IMR-90 (cell line): ENCODE measurements around the gene ITGA4. TPM values are rescaled to one million over a fixed set of nuclear protein-coding genes. Genes with fewer than 3 reads are reported as not detected.

ENCODE experiments used
- ATAC-seq: fragments of 200-7000 bp; cut with Tn5 transposase; 2 replicates; pipeline ENCODE4 v1.9.1; 2020; ENCODE audit warnings: low read depth, mild to moderate bottlenecking, moderate library complexity
- BruUV-seq: library from RNA; stranded (reverse); fragments of 400-500 nt; replicated peaks from 2 replicates; lab custom pipeline; 2021; lab: Mats Ljungman, UMichigan
- CTCF ChIA-PET: fragments of 300-600 bp; formaldehyde crosslinking; extraction: SDS; loops from one replicate; lab custom pipeline; 2021; ENCODE audit warnings: antibody characterized with exemption; lab: Yijun Ruan, JAX
- POLR2A ChIA-PET: fragments of 300-600 bp; sonication (Branson Sonifier 250); formaldehyde crosslinking; loops from one replicate; lab custom pipeline; 2022; ENCODE audit warnings: antibody characterized with exemption; ENCODE audit not compliant: unreplicated experiment; lab: Charles Lee
- DNase-seq: peaks from one replicate; pipeline ENCODE4 v3.0.0; 2013
- H2AFZ ChIP-seq: replicated peaks from 2 replicates; pipeline ENCODE3; 2013; ENCODE audit warnings: low read length, mild to moderate bottlenecking; ENCODE audit not compliant: poor library complexity
- H2AK5ac ChIP-seq: 2 replicates; pipeline ENCODE4 v1.6.1; 2013; ENCODE audit warnings: low read depth, low read length, inconsistent platforms
- H2AK9ac ChIP-seq: replicated peaks from 2 replicates; pipeline ENCODE3; 2013; ENCODE audit warnings: mild to moderate bottlenecking, low read depth, low read length, moderate library complexity; ENCODE audit not compliant: poor library complexity
- H2BK120ac ChIP-seq: 2 replicates; pipeline ENCODE4 v1.6.1; 2013; ENCODE audit warnings: low read depth, low read length, inconsistent platforms
- H2BK15ac ChIP-seq: 3 replicates; pipeline ENCODE4 v1.6.1; 2013; ENCODE audit warnings: low read depth, low read length, inconsistent platforms
- H2BK20ac ChIP-seq: 2 replicates; pipeline ENCODE4 v1.6.1; 2013; ENCODE audit warnings: low read depth, mild to moderate bottlenecking, inconsistent platforms, low read length, moderate library complexity
- H2BK5ac ChIP-seq: 2 replicates; pipeline ENCODE4 v1.6.1; 2013; ENCODE audit warnings: mild to moderate bottlenecking, low read depth, low read length, inconsistent platforms; ENCODE audit not compliant: poor library complexity, severe bottlenecking
- H3K14ac ChIP-seq: replicated peaks from 2 replicates; pipeline ENCODE4 v1.6.1; 2013; ENCODE audit warnings: low read depth, low read length, inconsistent platforms
- H3K18ac ChIP-seq: 2 replicates; pipeline ENCODE4 v1.6.1; 2013; ENCODE audit warnings: low read depth, low read length, control low read depth
- H3K23ac ChIP-seq: 2 replicates; pipeline ENCODE4 v1.6.1; 2013; ENCODE audit warnings: low read depth, low read length, inconsistent platforms
- H3K27ac ChIP-seq: 2 replicates; pipeline ENCODE4 v1.5.1; 2013; ENCODE audit warnings: mild to moderate bottlenecking, control low read depth, low read length; ENCODE audit not compliant: insufficient read depth
- H3K27me3 ChIP-seq: 2 replicates; pipeline ENCODE4 v1.6.1; 2013; ENCODE audit warnings: low read length; ENCODE audit not compliant: control insufficient read depth, insufficient read depth
- H3K36me3 ChIP-seq: 2 replicates; pipeline ENCODE4 v1.6.1; 2013; ENCODE audit warnings: low read length, mixed read lengths; ENCODE audit not compliant: control insufficient read depth, insufficient read depth
- H3K4ac ChIP-seq: 2 replicates; pipeline ENCODE4 v1.6.1; 2013; ENCODE audit warnings: low read depth, low read length, inconsistent platforms
- H3K4me1 ChIP-seq: 2 replicates; pipeline ENCODE4 v1.6.1; 2013; ENCODE audit warnings: low read length, mixed read lengths; ENCODE audit not compliant: control insufficient read depth, insufficient read depth
- H3K4me2 ChIP-seq: 2 replicates; pipeline ENCODE4 v1.6.1; 2013; ENCODE audit warnings: low read depth, mild to moderate bottlenecking, control low read depth, low read length, moderate library complexity
- H3K4me3 ChIP-seq: 2 replicates; pipeline ENCODE4 v1.5.1; 2013; ENCODE audit warnings: low read depth, mild to moderate bottlenecking, control low read depth, low read length, moderate library complexity; ENCODE audit not compliant: insufficient read depth
- H3K56ac ChIP-seq: 2 replicates; pipeline ENCODE4 v1.6.1; 2013; ENCODE audit warnings: low read length, inconsistent platforms; ENCODE audit not compliant: insufficient read depth; ENCODE audit errors: extremely low read depth
- H3K79me1 ChIP-seq, 2 experiments: 2 replicates each; pipeline ENCODE4 v1.6.1; 2013; ENCODE audit warnings: low read length in 2 of 2, inconsistent platforms in 1 of 2, low read depth in 1 of 2
- H3K9ac ChIP-seq: 2 replicates; pipeline ENCODE4 v1.6.1; 2013; ENCODE audit warnings: low read depth, low read length, control low read depth
- H3K9me1 ChIP-seq: 2 replicates; pipeline ENCODE4 v1.6.1; 2013; ENCODE audit warnings: low read length, inconsistent platforms; ENCODE audit not compliant: insufficient read depth
- H3K9me3 ChIP-seq: 2 replicates; pipeline ENCODE4 v1.6.1; 2013; ENCODE audit warnings: low read length; ENCODE audit not compliant: control insufficient read depth, insufficient read depth
- H4K20me1 ChIP-seq: 2 replicates; pipeline ENCODE4 v1.6.1; 2013; ENCODE audit warnings: low read length, inconsistent platforms; ENCODE audit not compliant: insufficient read depth
- H4K5ac ChIP-seq: 2 replicates; pipeline ENCODE4 v1.6.1; 2013; ENCODE audit warnings: mild to moderate bottlenecking, low read depth, low read length, control low read depth
- H4K8ac ChIP-seq, 2 experiments: 2 replicates each; pipeline ENCODE4 v1.6.1; 2013; ENCODE audit warnings: low read depth in 2 of 2, low read length in 2 of 2, control low read depth in 1 of 2, inconsistent platforms in 1 of 2
- H4K91ac ChIP-seq: 2 replicates; pipeline ENCODE4 v1.6.1; 2013; ENCODE audit warnings: low read depth, low read length, inconsistent platforms; ENCODE audit not compliant: insufficient read depth
- MXI1 ChIP-seq: IDR thresholded peaks from 2 replicates; pipeline ENCODE4 v1.6.1; 2012; ENCODE audit warnings: low read depth, mild to moderate bottlenecking, low read length, moderate library complexity, borderline replicate concordance
- POLR2A ChIP-seq: IDR thresholded peaks from 2 replicates; pipeline ENCODE4 v1.6.1; 2012; ENCODE audit warnings: mild to moderate bottlenecking, low read depth, low read length
- WGBS, 2 experiments: methylation state at CpG; one replicate each; pipeline versions ENCODE4 v1.1.5 to v1.1.7; 2013; ENCODE audit warnings: missing lambda C conversion rate in 2 of 2; ENCODE audit not compliant: insufficient read length in 1 of 2; ENCODE audit errors: extremely low coverage in 2 of 2; 5-methylcytosine and 5-hydroxymethylcytosine counted together
- dilution Hi-C: fragments of 300-500 bp; cut with HindIII; formaldehyde crosslinking; loops from one replicate; pipeline ENCODE4 v1.14.3; 2018; ENCODE audit warnings: low sequenced_read_pairs; ENCODE audit not compliant: unreplicated experiment
- in situ Hi-C: fragments of 300-500 bp; cut with MboI; formaldehyde crosslinking; loops from 3 replicates; pipeline ENCODE4 v1.14.3; 2019; ENCODE audit warnings: low sequenced_read_pairs, inconsistent platforms, mixed read lengths
- intact Hi-C: fragments of 100-400 bp; cut with micrococcal nuclease; formaldehyde crosslinking; loops from 2 replicates; pipeline ENCODE4 v1.10.0; 2022
- polyA plus RNA-seq, 3 experiments: library from polyadenylated mRNA; depleted of rRNA; stranded (reverse); fragments of >200 nt; gene quantifications; 2 replicates each; pipeline ENCODE4 v1.2.3, GENCODE V29; 2012; ENCODE audit warnings: low replicate concordance in 1 of 3
- total RNA-seq: library from RNA; depleted of rRNA; stranded (reverse); fragments of >200 nt; gene quantifications from 2 replicates; pipeline ENCODE4 v1.2.3, GENCODE V29; 2012

Gene ITGA4
- total and polyA plus RNA-seq, 2 of the 4 experiments (the other 2 are of a cell fraction), result 6.9 to 13.6 TPM

GRCh38 chr2:181523756-181524155 is 66.6 kb downstream of the ITGA4 start:
- in situ Hi-C loops (no loop called here), dilution Hi-C loops (no loop called here), intact Hi-C loops (no loop called here)
- no peak overlapping the region for H3K18ac ChIP-seq
- H3K4ac ChIP-seq, result no peak overlapping the region
- no peak overlapping the region for H4K8ac ChIP-seq
- POLR2A ChIA-PET, result no interaction called here
- no peaks in the 10 kb centered on the region for H3K27me3 ChIP-seq
- DNase-seq, result no peak
- no peak overlapping the region for H3K4me3 ChIP-seq
- no peak overlapping the region for H4K91ac ChIP-seq
- no peak overlapping the region for H2AK9ac ChIP-seq
- no peak overlapping the region for H3K27ac ChIP-seq
- TF ChIP-seq MXI1 (no peak), POLR2A (no peak)
- no peaks in the 10 kb centered on the region for H3K79me1 ChIP-seq
- no peaks in the 10 kb centered on the region for H4K20me1 ChIP-seq
- no peak overlapping the region for H2BK5ac ChIP-seq
- H3K9me3 ChIP-seq, result no peaks in the 10 kb centered on the region
- no peak overlapping the region for H2AFZ ChIP-seq
- no peak overlapping the region for H3K14ac ChIP-seq
- H3K9ac ChIP-seq, result no peak overlapping the region
- no peak for ATAC-seq
- no peaks in the 10 kb centered on the region; the same call in 1 of the 2 replicates for H3K9me1 ChIP-seq
- no peak overlapping the region for H3K4me2 ChIP-seq
- no CpG with 5 or more reads among the region's 5 CpGs for WGBS, 2 experiments
- CTCF ChIA-PET, result no interaction called here
- no peak overlapping the region for H2BK15ac ChIP-seq
- no TSS peak for BruUV-seq
- H3K23ac ChIP-seq, result no peak overlapping the region
- no peak overlapping the region for H4K5ac ChIP-seq
- no peak overlapping the region for H2BK20ac ChIP-seq
- no peak overlapping the region for H2BK120ac ChIP-seq
- H3K36me3 ChIP-seq, result 0 out of 2 replicates have a peak, but pooled peaks cover 1% of the 10 kb centered on the region
- H2AK5ac ChIP-seq, result no peak overlapping the region
- no peaks in the 10 kb centered on the region for H3K4me1 ChIP-seq
- no peak overlapping the region for H3K56ac ChIP-seq
